Ovary (tissue), 9 donors: ENCODE measurements around the gene TXNRD2. TPM values are rescaled to one million over a fixed set of nuclear protein-coding genes. Genes with fewer than 3 reads are reported as not detected.

Source experiments
- DNase-seq, 5 donors: peaks; one replicate each; pipeline ENCODE4 v3.0.0-alpha.2; 2019 to 2020
- H3K27ac ChIP-seq, 2 donors: fragments of 200-600 bp; one replicate each; pipeline versions ENCODE4 v1.5.1 to v1.8.0; 2019 to 2022
- H3K27me3 ChIP-seq: fragments of 200-600 bp; one replicate; pipeline ENCODE4 v1.8.0; 2022
- H3K36me3 ChIP-seq: fragments of 200-600 bp; sonication (generic); one replicate; pipeline ENCODE4 v1.5.1; 2019
- H3K4me1 ChIP-seq: one replicate; pipeline ENCODE4 v1.8.1; 2013; ENCODE audit warnings: mild to moderate bottlenecking, moderate library complexity; ENCODE audit not compliant: insufficient read depth
- H3K4me3 ChIP-seq: fragments of 200-600 bp; sonication (generic); one replicate; pipeline ENCODE4 v1.5.1; 2017
- H3K9me3 ChIP-seq, 2 donors: fragments of 200-600 bp in 1 of 2; sonication (generic) in 1 of 2; one replicate each; pipeline versions ENCODE4 v1.5.1 to v1.8.1; 2013 to 2019; ENCODE audit warnings: mild to moderate bottlenecking in 1 of 2, moderate library complexity in 1 of 2
- CTCF ChIP-seq, 3 donors: fragments of 450-650 bp in 2 of 3; fragments of 200-600 bp in 1 of 3; IDR thresholded peaks; one replicate each; pipeline versions ENCODE4 v1.5.1 to v1.8.0; 2016 to 2022; ENCODE audit warnings: antibody characterized with exemption in 3 of 3, mild to moderate bottlenecking in 1 of 3
- EP300 ChIP-seq: sonication (generic); formaldehyde crosslinking; IDR thresholded peaks from one replicate; pipeline ENCODE4 v1.6.1; 2017; ENCODE audit warnings: antibody characterized with exemption
- POLR2A ChIP-seq: fragments of 450-650 bp; IDR thresholded peaks from one replicate; pipeline ENCODE4 v1.6.1; 2017; ENCODE audit warnings: antibody characterized with exemption, mild to moderate bottlenecking, moderate library complexity
- WGBS, 3 donors: extraction: QIAGEN DNeasy Blood & Tissue Kit in 1 of 3; methylation state at CpG; one replicate each; pipeline versions ENCODE4 v1.1.5 to v1.1.7; 2013 to 2017; 5-methylcytosine and 5-hydroxymethylcytosine counted together
- intact Hi-C, 4 donors: fragments of 100-400 bp; cut with DNase I; formaldehyde crosslinking; loops; one replicate each; pipeline versions ENCODE4 v1.11.0 to v1.15.1; 2022 to 2023
- polyA plus RNA-seq, 2 donors: library from polyadenylated mRNA; stranded (reverse); fragments of 200-250 nt in 1 of 2; fragments of 350-450 nt in 1 of 2; fragmentation: Illumina TruSeq in 1 of 2; extraction: RNeasy Lipid Tissue Mini Kit (QIAGEN cat#74804) in 1 of 2; gene quantifications; one replicate each; pipeline ENCODE4 v1.2.3, GENCODE V29; 2013 to 2014
- total RNA-seq, 7 donors: library from RNA; depleted of rRNA in 2 of 7; stranded (reverse); fragments of >200 nt in 2 of 7; fragmentation: NEBNext Ultra II Directional in 3 of 7; extraction: Animal tissue kit (Norgen Biotek cat#: 25700) in 3 of 7; gene quantifications; one replicate each; pipeline versions ENCODE4 v1.1.0 to v1.2.4, GENCODE V29; 2016 to 2023
- donor health status: DM: no; HTN: no; CAD: no; lungs with moderate emphysema.
- donor health status: DM: no; HTN: no; CAD: no.
- donor health status: Bipolar disorder and iron deficiency.
- donor health status: DM: yes; HTN: yes; CAD: no.
- donor health status: DM: no; HTN: no; CAD: no.
- donor health status: DM: yes; HTN: yes; CAD: no.

The TXNRD2 gene
- total and polyA plus RNA-seq, 9 donors = 21.3 to 37.8 (median 26.9) TPM

- Histone ChIP-seq H3K27ac (no peak overlapping the region), H3K27me3 (no peaks in the 10 kb centered on the region), H3K36me3 (no peaks in the 10 kb centered on the region), H3K9me3 (no peaks in the 10 kb centered on the region), H3K4me1 (no peaks in the 10 kb centered on the region), H3K4me3 (no peak overlapping the region)
- peak; percentile 49 to 83 (median 71) for DNase-seq
- TF ChIP-seq POLR2A (no peak), CTCF (IDR thresholded peaks at IDR 0.05) (peak; percentile 63 to 87 (median 73))
- intact Hi-C loops = loop anchor here in 3 of 4 donors (2.0 to 10.0 kb wide), 4 partner anchors 42 to 434 kb away; no protein-coding TSS in a partner anchor
- 51 to 56% (median 55%) methylated on average over 25 of the region's 25 CpGs for WGBS, 3 donors
These were observed 29.1 kb upstream of the TXNRD2 start for GRCh38 chr22:19970479-19971275.

DNA sequence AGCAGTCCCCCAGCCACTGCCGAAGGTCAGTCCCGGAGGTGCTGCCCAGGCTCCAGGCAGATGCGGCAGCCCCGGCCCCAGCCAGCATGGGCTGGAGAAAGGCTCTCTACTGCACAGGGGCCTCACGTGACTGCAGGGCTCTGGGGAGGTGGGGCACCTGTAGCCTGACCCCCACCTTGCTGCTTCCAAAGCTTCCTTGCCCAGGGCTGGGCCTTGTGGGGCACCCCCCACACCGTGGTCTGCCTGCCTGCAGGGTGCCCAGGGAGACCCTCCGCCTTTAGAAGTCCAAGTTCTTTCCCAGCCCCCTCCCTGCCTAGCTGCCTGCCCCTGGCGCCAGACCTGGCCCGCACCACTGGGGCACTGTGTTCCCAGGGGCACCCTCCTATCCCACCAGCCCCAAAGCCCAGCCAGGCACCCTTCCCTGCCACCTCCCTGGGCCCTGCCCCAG, 28.4 kb upstream of the TXNRD2 start:
- DNase-seq = no peak
- no peaks in the 10 kb centered on the region for H3K4me1 ChIP-seq
- H3K36me3 ChIP-seq = no peaks in the 10 kb centered on the region
- no peaks in the 10 kb centered on the region for H3K27me3 ChIP-seq
- no peak overlapping the region for H3K27ac ChIP-seq
- TF ChIP-seq CTCF (IDR thresholded peaks at IDR 0.05) (no peak), EP300 (no peak), POLR2A (no peak)
- no peaks in the 10 kb centered on the region for H3K9me3 ChIP-seq
- no peak overlapping the region for H3K4me3 ChIP-seq
- 68 to 73% (median 69%) methylated on average over 9 of the region's 9 CpGs for whole genome bisulfite sequencing, 3 donors
- intact Hi-C loops = loop anchor here in 3 of 4 donors (2.0 to 10.0 kb wide), 4 partner anchors 42 to 435 kb away; no protein-coding TSS in a partner anchor

DNA sequence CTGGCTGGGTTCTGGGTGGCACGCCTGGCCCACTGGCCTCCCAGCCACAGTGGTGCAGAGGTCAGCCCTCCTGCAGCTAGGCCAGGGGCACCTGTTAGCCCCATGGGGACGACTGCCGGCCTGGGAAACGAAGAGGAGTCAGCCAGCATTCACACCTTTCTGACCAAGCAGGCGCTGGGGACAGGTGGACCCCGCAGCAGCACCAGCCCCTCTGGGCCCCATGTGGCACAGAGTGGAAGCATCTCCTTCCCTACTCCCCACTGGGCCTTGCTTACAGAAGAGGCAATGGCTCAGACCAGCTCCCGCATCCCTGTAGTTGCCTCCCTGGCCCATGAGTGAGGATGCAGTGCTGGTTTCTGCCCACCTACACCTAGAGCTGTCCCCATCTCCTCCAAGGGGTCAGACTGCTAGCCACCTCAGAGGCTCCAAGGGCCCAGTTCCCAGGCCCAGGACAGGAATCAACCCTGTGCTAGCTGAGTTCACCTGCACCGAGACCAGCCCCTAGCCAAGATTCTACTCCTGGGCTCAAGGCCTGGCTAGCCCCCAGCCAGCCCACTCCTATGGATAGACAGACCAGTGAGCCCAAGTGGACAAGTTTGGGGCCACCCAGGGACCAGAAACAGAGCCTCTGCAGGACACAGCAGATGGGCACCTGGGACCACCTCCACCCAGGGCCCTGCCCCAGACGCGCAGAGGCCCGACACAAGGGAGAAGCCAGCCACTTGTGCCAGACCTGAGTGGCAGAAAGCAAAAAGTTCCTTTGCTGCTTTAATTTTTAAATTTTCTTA, 27.7 kb upstream of the TXNRD2 start:
- no peaks in the 10 kb centered on the region for H3K36me3 ChIP-seq
- H3K4me3 ChIP-seq = no peak overlapping the region
- WGBS, 3 donors = 73 to 79% (median 77%) methylated on average over 11 of the region's 11 CpGs
- no peak overlapping the region for H3K27ac ChIP-seq
- no peak for TF ChIP-seq CTCF (IDR thresholded peaks at IDR 0.05)
- no peak for TF ChIP-seq EP300
- no peak for TF ChIP-seq POLR2A
- H3K27me3 ChIP-seq = no peaks in the 10 kb centered on the region
- H3K4me1 ChIP-seq = no peaks in the 10 kb centered on the region
- intact Hi-C loops = loop anchor here in 1 of 4 donors (10.0 kb wide), 1 partner anchor 145 kb away; the partner anchor contains the start of genes RANBP1 and TRMT2A
- no peaks in the 10 kb centered on the region for H3K9me3 ChIP-seq
- no peak for DNase-seq

- H3K9me3 ChIP-seq = no peaks in the 10 kb centered on the region
- intact Hi-C loops = loop anchor here in 1 of 4 donors (10.0 kb wide), 1 partner anchor 146 kb away; the partner anchor contains the start of genes RANBP1 and TRMT2A
- H3K27ac ChIP-seq = no peak overlapping the region
- H3K36me3 ChIP-seq = no peaks in the 10 kb centered on the region
- WGBS, 3 donors = 72 to 81% (median 72%) methylated on average over 18 of the region's 18 CpGs
- TF ChIP-seq EP300 (no peak), POLR2A (no peak), CTCF (IDR thresholded peaks at IDR 0.05) (no peak)
- no peak for DNase-seq
- no peak overlapping the region for H3K4me3 ChIP-seq
- no peaks in the 10 kb centered on the region for H3K27me3 ChIP-seq
- H3K4me1 ChIP-seq = no peaks in the 10 kb centered on the region
These were observed 26.9 kb upstream of the TXNRD2 start for GRCh38 chr22:19968450-19968891.
